Ascending aorta (tissue), 2 donors: ENCODE measurements around the gene MRPS25. TPM values are rescaled to one million over a fixed set of nuclear protein-coding genes. Genes with fewer than 3 reads are reported as not detected.

Experiments used
- DNase-seq, 2 donors: peaks; one replicate each; pipeline ENCODE4 v3.0.0-alpha.2; 2019; ENCODE audit warnings: low spot score in 2 of 2
- H3K27ac ChIP-seq, 2 donors: fragments of 200-600 bp; sonication (generic); one replicate each; pipeline ENCODE4 v1.5.1; 2016 to 2017; ENCODE audit warnings: mild to moderate bottlenecking in 1 of 2
- H3K27me3 ChIP-seq: fragments of 200-600 bp; sonication (generic); one replicate; pipeline ENCODE4 v1.5.1; 2017
- H3K36me3 ChIP-seq, 2 donors: fragments of 200-600 bp; sonication (generic); one replicate each; pipeline ENCODE4 v1.5.1; 2016
- H3K4me1 ChIP-seq, 2 donors: fragments of 200-600 bp; sonication (generic); one replicate each; pipeline ENCODE4 v1.5.1; 2016 to 2017; ENCODE audit warnings: mild to moderate bottlenecking in 1 of 2
- H3K4me3 ChIP-seq, 2 donors: fragments of 200-600 bp; sonication (generic); one replicate each; pipeline ENCODE4 v1.5.1; 2016 to 2017; ENCODE audit warnings: mild to moderate bottlenecking in 1 of 2
- H3K9me3 ChIP-seq, 2 donors: fragments of 200-600 bp; sonication (generic); one replicate each; pipeline ENCODE4 v1.5.1; 2016
- intact Hi-C: fragments of 100-400 bp; cut with DNase I; formaldehyde crosslinking; loops from one replicate; pipeline ENCODE4 v1.15.1; 2023
- total RNA-seq: library from RNA; depleted of rRNA; stranded (reverse); fragments of >200 nt; gene quantifications from one replicate; pipeline ENCODE4 v1.1.0, GENCODE V29; 2016
- TF ChIP-seq, protein P1 (sequence below), 3 experiments: fragments of 200-600 bp in 2 of 3; fragments of 450-650 bp in 1 of 3; sonication (generic) in 2 of 3; IDR thresholded peaks; one replicate each; pipeline ENCODE4 v1.5.1; 2016 to 2019; ENCODE audit warnings: antibody characterized with exemption in 3 of 3, mild to moderate bottlenecking in 1 of 3, moderate library complexity in 1 of 3

MRPS25 gene
- total RNA-seq, 1 donor from 2014 or later = 8.1 TPM

DNA sequence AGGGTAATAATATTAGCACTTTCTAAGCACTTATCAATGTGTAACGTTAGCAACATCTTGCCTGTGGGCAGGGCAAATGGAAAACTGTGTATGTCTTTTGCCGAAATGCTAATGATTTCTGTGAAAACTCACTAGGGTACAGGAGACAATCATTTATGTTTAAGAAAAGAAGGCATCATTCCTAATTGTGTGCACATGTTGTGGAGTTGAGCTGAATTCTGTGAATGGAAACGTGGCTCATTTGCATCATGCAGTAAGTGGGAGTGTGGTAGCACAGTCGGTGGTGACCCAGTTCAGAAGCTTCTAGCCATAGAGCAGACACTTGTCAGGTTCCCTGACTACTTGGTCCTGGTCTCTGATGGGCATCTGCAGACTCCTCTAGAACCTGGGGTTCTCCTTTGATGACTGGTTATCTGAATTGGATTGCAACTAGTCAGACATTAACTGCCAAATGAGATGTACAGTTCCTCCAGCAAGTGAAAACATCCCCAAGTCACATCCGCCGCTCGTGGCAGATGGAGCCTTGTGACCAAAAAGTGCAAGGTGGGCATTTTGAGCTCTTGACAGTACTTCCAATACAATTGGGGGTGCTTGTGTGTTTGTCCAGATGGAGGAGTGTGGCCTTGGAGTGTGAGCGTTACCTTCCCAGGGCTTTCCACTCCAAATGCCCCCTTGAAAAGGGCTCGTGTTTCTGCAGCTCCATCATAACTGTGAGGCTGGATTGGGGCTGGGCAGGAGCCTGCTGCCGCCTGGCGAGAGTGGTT, 21.5 kb downstream of the MRPS25 start:
- no peaks in the 10 kb centered on the region for H3K27me3 ChIP-seq
- TF ChIP-seq, protein P1, sequence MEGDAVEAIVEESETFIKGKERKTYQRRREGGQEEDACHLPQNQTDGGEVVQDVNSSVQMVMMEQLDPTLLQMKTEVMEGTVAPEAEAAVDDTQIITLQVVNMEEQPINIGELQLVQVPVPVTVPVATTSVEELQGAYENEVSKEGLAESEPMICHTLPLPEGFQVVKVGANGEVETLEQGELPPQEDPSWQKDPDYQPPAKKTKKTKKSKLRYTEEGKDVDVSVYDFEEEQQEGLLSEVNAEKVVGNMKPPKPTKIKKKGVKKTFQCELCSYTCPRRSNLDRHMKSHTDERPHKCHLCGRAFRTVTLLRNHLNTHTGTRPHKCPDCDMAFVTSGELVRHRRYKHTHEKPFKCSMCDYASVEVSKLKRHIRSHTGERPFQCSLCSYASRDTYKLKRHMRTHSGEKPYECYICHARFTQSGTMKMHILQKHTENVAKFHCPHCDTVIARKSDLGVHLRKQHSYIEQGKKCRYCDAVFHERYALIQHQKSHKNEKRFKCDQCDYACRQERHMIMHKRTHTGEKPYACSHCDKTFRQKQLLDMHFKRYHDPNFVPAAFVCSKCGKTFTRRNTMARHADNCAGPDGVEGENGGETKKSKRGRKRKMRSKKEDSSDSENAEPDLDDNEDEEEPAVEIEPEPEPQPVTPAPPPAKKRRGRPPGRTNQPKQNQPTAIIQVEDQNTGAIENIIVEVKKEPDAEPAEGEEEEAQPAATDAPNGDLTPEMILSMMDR (IDR thresholded peaks at IDR 0.05) = no peak
- no peaks in the 10 kb centered on the region for H3K9me3 ChIP-seq
- H3K27ac ChIP-seq = no peak overlapping the region
- H3K4me1 ChIP-seq = no peaks in the 10 kb centered on the region
- intact Hi-C loops = no loop called here
- no peak for DNase-seq
- H3K4me3 ChIP-seq = no peak overlapping the region
- H3K36me3 ChIP-seq = peaks cover 65 to 86% of the 10 kb centered on the region in 2 donors

DNA sequence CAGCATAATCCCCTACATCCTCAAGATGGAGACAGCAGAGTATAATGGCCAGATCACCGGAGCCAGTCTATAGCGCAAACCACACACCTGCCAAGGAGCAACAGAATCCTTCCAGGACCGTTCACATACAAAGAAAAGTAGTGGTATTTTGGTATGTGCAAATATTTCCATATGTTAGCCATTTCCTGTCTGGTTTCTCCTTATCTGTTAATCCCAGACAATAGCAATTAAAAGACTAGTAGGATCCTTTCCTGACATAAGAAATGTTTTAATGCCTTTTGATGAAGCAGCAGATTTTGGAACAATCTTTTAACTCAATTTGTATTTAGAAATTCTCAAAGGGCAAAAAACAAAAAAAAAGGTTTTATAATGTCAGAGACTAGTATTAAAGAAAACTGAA, 22.2 kb downstream of the MRPS25 start:
- intact Hi-C loops = no loop called here
- H3K27me3 ChIP-seq = no peaks in the 10 kb centered on the region
- H3K36me3 ChIP-seq = peaks cover 66 to 86% of the 10 kb centered on the region in 2 donors
- TF ChIP-seq, protein P1 (IDR thresholded peaks at IDR 0.05) = no peak
- no peak overlapping the region for H3K27ac ChIP-seq
- H3K9me3 ChIP-seq = no peaks in the 10 kb centered on the region
- DNase-seq = no peak
- no peak overlapping the region for H3K4me3 ChIP-seq
- no peaks in the 10 kb centered on the region for H3K4me1 ChIP-seq

DNA sequence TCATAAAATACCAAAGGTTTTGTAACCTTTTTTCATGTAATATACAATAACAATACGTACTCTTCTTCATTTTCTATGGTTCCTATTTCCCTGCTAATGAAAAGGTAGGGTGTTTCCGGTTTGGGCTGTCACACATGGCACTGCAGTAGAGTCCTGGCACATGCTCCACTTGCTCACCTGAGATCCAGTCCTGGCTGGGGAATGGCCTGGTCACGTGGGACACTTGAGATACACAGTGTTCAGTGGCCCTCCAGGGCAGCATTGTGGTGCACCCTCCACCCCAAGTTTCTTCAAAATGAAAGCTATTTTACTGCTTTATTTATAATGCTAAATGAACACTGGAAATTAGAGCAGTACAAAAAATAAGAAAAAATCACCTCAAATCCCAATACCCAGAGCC, 23.2 kb downstream of the MRPS25 start:
- no peaks in the 10 kb centered on the region for H3K4me1 ChIP-seq
- H3K27ac ChIP-seq = no peak overlapping the region
- peaks cover 65 to 86% of the 10 kb centered on the region in 2 donors for H3K36me3 ChIP-seq
- no peaks in the 10 kb centered on the region for H3K9me3 ChIP-seq
- no peak overlapping the region for H3K4me3 ChIP-seq
- TF ChIP-seq, protein P1 (IDR thresholded peaks at IDR 0.05) = no peak
- intact Hi-C loops = no loop called here
- DNase-seq = no peak
- no peaks in the 10 kb centered on the region for H3K27me3 ChIP-seq

DNA sequence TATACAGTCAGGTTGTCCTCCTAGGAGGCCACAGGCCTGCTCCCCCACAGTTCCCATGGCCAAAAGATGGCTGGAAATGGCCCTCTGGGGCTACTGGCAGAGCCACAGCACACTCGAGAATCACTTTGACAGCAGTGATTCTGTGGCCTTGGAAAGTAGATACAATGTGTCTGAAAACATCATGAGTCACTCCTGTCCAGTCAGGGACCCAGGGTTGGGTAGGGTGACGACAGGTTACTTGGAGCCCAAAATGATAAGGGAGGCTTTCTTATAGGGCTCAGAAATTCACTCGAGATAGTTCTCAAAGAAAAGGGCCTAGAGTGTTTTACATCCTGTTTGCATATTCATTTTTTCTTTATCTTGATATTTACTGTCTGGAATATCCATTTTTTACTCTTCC, 24.3 kb downstream of the MRPS25 start:
- H3K4me3 ChIP-seq = no peak overlapping the region
- intact Hi-C loops = no loop called here
- peaks cover 68 to 87% of the 10 kb centered on the region in 2 donors for H3K36me3 ChIP-seq
- no peaks in the 10 kb centered on the region for H3K27me3 ChIP-seq
- no peak overlapping the region for H3K27ac ChIP-seq
- H3K9me3 ChIP-seq = no peaks in the 10 kb centered on the region
- TF ChIP-seq, protein P1 (IDR thresholded peaks at IDR 0.05) = no peak
- DNase-seq = no peak
- H3K4me1 ChIP-seq = no peaks in the 10 kb centered on the region

DNA sequence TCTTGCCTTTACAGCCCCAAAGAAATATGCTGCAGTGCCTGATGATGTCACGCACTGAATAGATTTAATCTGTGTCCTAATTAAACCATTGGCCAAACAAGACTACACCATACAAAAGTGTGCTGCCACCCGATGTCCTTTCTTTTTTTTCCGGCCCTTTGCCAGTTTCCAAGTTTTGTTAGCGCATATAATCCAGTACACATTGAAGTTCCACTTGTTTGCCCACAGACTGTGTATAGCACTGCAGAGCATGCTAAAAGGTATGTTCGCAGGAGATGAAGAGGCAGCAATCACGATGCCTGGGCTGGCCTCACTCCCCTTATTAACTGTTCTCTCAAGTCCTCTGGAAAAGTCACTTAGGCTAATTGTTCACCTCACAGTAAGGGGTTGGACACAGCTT, 26.8 kb downstream of the MRPS25 start:
- intact Hi-C loops = no loop called here
- Histone ChIP-seq H3K4me1 (no peaks in the 10 kb centered on the region), H3K27me3 (no peaks in the 10 kb centered on the region), H3K36me3 (peaks cover 68 to 91% of the 10 kb centered on the region in 2 donors), H3K4me3 (no peak overlapping the region), H3K27ac (no peak overlapping the region), H3K9me3 (no peaks in the 10 kb centered on the region)
- TF ChIP-seq, protein P1 (IDR thresholded peaks at IDR 0.05) = no peak
- DNase-seq = peak in 1 of 2 donors; percentile 31
